ENCODE results near the gene MS4A7. TPM values are rescaled to one million over a fixed set of nuclear protein-coding genes. Genes with fewer than 3 reads are reported as not detected.

MS4A7 gene
- total RNA-seq, 2 donors from 2014 or later: 3.3 to 12.6 TPM

GRCh38 chr11:60394666-60395380 lies 16.5 kb downstream of the MS4A7 start:
- intact Hi-C loops (cut with DNase I): no loop called here
- H3K36me3 ChIP-seq: no peaks in the 10 kb centered on the region
- H3K9ac ChIP-seq (ENCODE audit: low read depth in 2 of 2, low read length in 2 of 2): no peak overlapping the region
- H3K27me3 ChIP-seq: no peaks in the 10 kb centered on the region
- no peak overlapping the region for H3K4me3 ChIP-seq
- no peak overlapping the region for H3K27ac ChIP-seq
- DNase-seq: no peak
- H3K4me1 ChIP-seq: no peaks in the 10 kb centered on the region
- TF ChIP-seq, protein P1, sequence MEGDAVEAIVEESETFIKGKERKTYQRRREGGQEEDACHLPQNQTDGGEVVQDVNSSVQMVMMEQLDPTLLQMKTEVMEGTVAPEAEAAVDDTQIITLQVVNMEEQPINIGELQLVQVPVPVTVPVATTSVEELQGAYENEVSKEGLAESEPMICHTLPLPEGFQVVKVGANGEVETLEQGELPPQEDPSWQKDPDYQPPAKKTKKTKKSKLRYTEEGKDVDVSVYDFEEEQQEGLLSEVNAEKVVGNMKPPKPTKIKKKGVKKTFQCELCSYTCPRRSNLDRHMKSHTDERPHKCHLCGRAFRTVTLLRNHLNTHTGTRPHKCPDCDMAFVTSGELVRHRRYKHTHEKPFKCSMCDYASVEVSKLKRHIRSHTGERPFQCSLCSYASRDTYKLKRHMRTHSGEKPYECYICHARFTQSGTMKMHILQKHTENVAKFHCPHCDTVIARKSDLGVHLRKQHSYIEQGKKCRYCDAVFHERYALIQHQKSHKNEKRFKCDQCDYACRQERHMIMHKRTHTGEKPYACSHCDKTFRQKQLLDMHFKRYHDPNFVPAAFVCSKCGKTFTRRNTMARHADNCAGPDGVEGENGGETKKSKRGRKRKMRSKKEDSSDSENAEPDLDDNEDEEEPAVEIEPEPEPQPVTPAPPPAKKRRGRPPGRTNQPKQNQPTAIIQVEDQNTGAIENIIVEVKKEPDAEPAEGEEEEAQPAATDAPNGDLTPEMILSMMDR (IDR thresholded peaks at IDR 0.05): no peak
- H3K9me3 ChIP-seq: no peaks in the 10 kb centered on the region

DNA sequence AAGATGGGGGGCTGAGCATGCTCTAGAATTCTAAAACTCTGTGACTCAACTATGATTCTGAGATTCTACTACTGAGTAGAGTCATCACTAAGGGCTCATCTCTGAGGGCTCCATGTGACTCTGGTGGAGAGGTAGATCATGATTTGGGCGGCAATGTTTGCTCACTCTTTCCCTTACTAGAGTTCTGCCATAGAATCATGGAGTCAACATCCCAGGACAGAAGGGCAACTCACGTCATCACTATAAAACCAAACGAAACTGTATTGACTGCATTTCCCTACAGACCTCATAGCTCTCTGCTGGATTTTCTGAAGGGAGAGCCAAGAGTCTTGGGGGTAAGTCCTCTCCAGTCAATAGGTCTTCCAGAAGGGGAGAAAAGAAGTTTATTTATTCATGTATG lies 18.1 kb downstream of the MS4A7 start, which contains the start of gene MS4A14:
MS4A14 (plus strand) TSS at position 78 of the 400 bp plus-strand sequence; CDS start at position 198, 120 bp downstream.
- no peak for DNase-seq
- TF ChIP-seq, protein P1 (IDR thresholded peaks at IDR 0.05): no peak
- Histone ChIP-seq H3K27me3 (no peaks in the 10 kb centered on the region), H3K4me1 (no peaks in the 10 kb centered on the region), H3K9me3 (no peaks in the 10 kb centered on the region), H3K27ac (no peak within 1 kb of the TSS), H3K36me3 (no peaks in the 10 kb centered on the region), H3K9ac (ENCODE audit: low read depth in 2 of 2, low read length in 2 of 2) (no peak within 1 kb of the TSS), H3K4me3 (no peak within 1 kb of the TSS)
- intact Hi-C loops (cut with DNase I): no loop called here

- DNase-seq: no peak
- no peaks in the 10 kb centered on the region for H3K27me3 ChIP-seq
- H3K4me1 ChIP-seq: no peaks in the 10 kb centered on the region
- intact Hi-C loops (cut with DNase I): no loop called here
- no peaks in the 10 kb centered on the region for H3K36me3 ChIP-seq
- no peak overlapping the region for H3K27ac ChIP-seq
- no peak overlapping the region for H3K9ac ChIP-seq (ENCODE audit: low read depth in 2 of 2, low read length in 2 of 2)
- TF ChIP-seq, protein P1 (IDR thresholded peaks at IDR 0.05): no peak
- no peaks in the 10 kb centered on the region for H3K9me3 ChIP-seq
- H3K4me3 ChIP-seq: no peak overlapping the region
Observed at GRCh38 chr11:60396799-60397198, 18.5 kb downstream of the MS4A7 start.

- no peak overlapping the region for H3K4me3 ChIP-seq
- intact Hi-C loops (cut with DNase I): no loop called here
- H3K27ac ChIP-seq: no peak overlapping the region
- no peaks in the 10 kb centered on the region for H3K4me1 ChIP-seq
- DNase-seq: no peak
- no peaks in the 10 kb centered on the region for H3K27me3 ChIP-seq
- H3K9me3 ChIP-seq: no peaks in the 10 kb centered on the region
- H3K9ac ChIP-seq (ENCODE audit: low read depth in 2 of 2, low read length in 2 of 2): no peak overlapping the region
- TF ChIP-seq, protein P1 (IDR thresholded peaks at IDR 0.05): no peak
- H3K36me3 ChIP-seq: no peaks in the 10 kb centered on the region
Observed at GRCh38 chr11:60420015-60420414, 41.7 kb downstream of the MS4A7 start.

DNA sequence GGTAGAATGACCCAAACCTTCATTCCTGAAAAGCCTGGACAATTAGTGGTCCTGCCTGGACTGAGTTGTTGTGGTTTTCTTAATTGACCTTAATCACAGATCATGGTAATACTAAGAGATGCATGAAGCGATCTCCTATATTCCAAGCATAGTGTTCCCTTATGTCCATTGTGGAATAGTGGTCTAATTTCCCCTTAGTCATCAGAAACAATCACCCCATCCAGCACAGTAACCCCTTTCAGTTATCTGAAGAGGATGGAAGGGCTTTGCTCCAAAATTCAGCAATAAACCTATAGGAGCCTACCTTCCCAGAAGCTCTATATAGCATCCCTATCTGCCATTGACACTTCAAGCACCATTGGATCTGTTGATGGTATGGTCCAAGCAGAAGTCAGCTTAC lies 44.3 kb downstream of the MS4A7 start:
- no peak overlapping the region for H3K27ac ChIP-seq
- H3K9me3 ChIP-seq: no peaks in the 10 kb centered on the region
- H3K36me3 ChIP-seq: no peaks in the 10 kb centered on the region
- H3K27me3 ChIP-seq: no peaks in the 10 kb centered on the region
- intact Hi-C loops (cut with DNase I): no loop called here
- H3K9ac ChIP-seq (ENCODE audit: low read depth in 2 of 2, low read length in 2 of 2): no peak overlapping the region
- H3K4me3 ChIP-seq: no peak overlapping the region
- TF ChIP-seq, protein P1 (IDR thresholded peaks at IDR 0.05): no peak
- DNase-seq: no peak
- no peaks in the 10 kb centered on the region for H3K4me1 ChIP-seq
